ENCODE results near the gene CMPK1. TPM values are rescaled to one million over a fixed set of nuclear protein-coding genes. Genes with fewer than 3 reads are reported as not detected.

CMPK1 gene
- total and polyA plus RNA-seq, 2 donors (not counting 3 experiments of a cell fraction or from before 2014, with no cell fraction given): 16.4 to 79.6 TPM

GRCh38 chr1:47338249-47339077 is 4.9 kb downstream of the CMPK1 start:
- CTCF ChIA-PET: interaction anchor here (0.7 to 2.0 kb wide), 11 partner anchors 10 to 388 kb away, joined by 3 to 10 read pairs (median 4); partner anchors contain the start of genes PDZK1IP1 and STIL
- Histone ChIP-seq H3K4me2 (ENCODE audit: insufficient read depth, low read length) (no peak overlapping the region), H3K9me1 (replicated peaks; ENCODE audit: control insufficient read depth, extremely low read depth, insufficient read depth, low read length) (no peaks in the 10 kb centered on the region), H3K36me3 (ENCODE audit: control insufficient read depth in 2 of 2, extremely low read depth in 1 of 2, insufficient read depth in 2 of 2, low read length in 2 of 2) (no peaks in the 10 kb centered on the region), H3K9me3 (replicated peaks; ENCODE audit: control insufficient read depth, insufficient read depth, low read length) (no peaks in the 10 kb centered on the region), H3K27me3 (ENCODE audit: control insufficient read depth in 2 of 2, insufficient read depth in 2 of 2, low read length in 2 of 2) (no peaks in the 10 kb centered on the region), H2AFZ (ENCODE audit: low read depth, low read length) (no peak overlapping the region), H3K9ac (replicated peaks; ENCODE audit: extremely low read depth, insufficient read depth, low read length) (no peak overlapping the region), H3K27ac (ENCODE audit: insufficient read depth, low read depth, low read length) (no peak overlapping the region), H3K79me2 (ENCODE audit: control insufficient read depth, insufficient read depth, low read length) (peaks cover 76% of the 10 kb centered on the region), H3K4me1 (ENCODE audit: control insufficient read depth, extremely low read depth, insufficient read depth, low read length) (peaks cover 17% of the 10 kb centered on the region), H3K4me3 (replicated peaks in 1 of 3; ENCODE audit: insufficient read depth in 1 of 3, low read depth in 1 of 3, low read length in 3 of 3) (no peak overlapping the region), H4K20me1 (replicated peaks; ENCODE audit: control insufficient read depth, extremely low read depth, insufficient read depth, low read length) (no peaks in the 10 kb centered on the region)
- POLR2A ChIA-PET: no interaction called here
- dilution Hi-C loops (cut with MboI; ENCODE audit: extremely low pct_ligation_motif_present, low sequenced_read_pairs): no loop called here
- intact Hi-C loops (cut with micrococcal nuclease): loop anchor here (10.0 kb wide), 1 partner anchor 624 kb away; the partner anchor contains the start of gene EFCAB14
- no peak for TF ChIP-seq FOS (IDR thresholded peaks at IDR 0.05; ENCODE audit: borderline replicate concordance, insufficient read depth, low read length)
- no peak for TF ChIP-seq GATA2 (IDR thresholded peaks at IDR 0.05; ENCODE audit: insufficient read depth, insufficient read length, low read depth, low read length)
- TF ChIP-seq MAX (IDR thresholded peaks at IDR 0.05; ENCODE audit: insufficient read depth, insufficient read length): no peak
- TF ChIP-seq JUN (IDR thresholded peaks at IDR 0.05; ENCODE audit: borderline replicate concordance, insufficient read depth, insufficient read length, low read depth): no peak
- no peak for TF ChIP-seq POLR2A (IDR thresholded peaks at IDR 0.05; ENCODE audit: low read depth, low read length)
- TF ChIP-seq POLR2AphosphoS5 (IDR thresholded peaks at IDR 0.05; ENCODE audit: insufficient read depth, low read depth, low read length): no peak
- TF ChIP-seq CTCF (IDR thresholded peaks at IDR 0.05; ENCODE audit: extremely low read depth in 1 of 2, insufficient read depth in 1 of 2, low read depth in 1 of 2, low read length in 2 of 2): no peak
- TF ChIP-seq EZH2 (IDR thresholded peaks at IDR 0.05; ENCODE audit: borderline replicate concordance, low read depth, low read length, severe bottlenecking): no peak
- no peak for TF ChIP-seq MYC (IDR thresholded peaks at IDR 0.05; ENCODE audit: low read depth, low read length)
- FAIRE-seq (no peak), DNase-seq (ENCODE audit: low read depth, low spot score) (no peak)
- no TSS peak for BruUV-seq (replicated peaks)
